Keratinocyte (primary cell): Measurements from ENCODE around the gene CDC25C.

ENCODE experiments used
- CTCF ChIP-seq, 3 experiments: IDR thresholded peaks in 1 of 3; conservative IDR thresholded peaks in 1 of 3; optimal IDR thresholded peaks in 1 of 3; 2 replicates in 2 of 3; 3 replicates in 1 of 3; pipeline versions ENCODE3 to v1.5.1; 2011; ENCODE audit warnings: low read length in 3 of 3, mild to moderate bottlenecking in 3 of 3, moderate library complexity in 2 of 3, control low read depth in 1 of 3, inconsistent platforms in 1 of 3; ENCODE audit not compliant: insufficient read depth in 2 of 3; ENCODE audit errors: extremely low read depth in 1 of 3
- EZH2 ChIP-seq: IDR thresholded peaks from one replicate; pipeline ENCODE4 v1.6.1; 2012; ENCODE audit warnings: inconsistent platforms, mild to moderate bottlenecking, low read length, moderate library complexity

- TF ChIP-seq CTCF (optimal IDR thresholded peaks at IDR 0.05 in 1 of 3, IDR thresholded peaks at IDR 0.05 in 1 of 3, conservative IDR thresholded peaks at IDR 0.05 in 1 of 3; ENCODE audit: extremely low read depth in 1 of 3, insufficient read depth in 2 of 3, low read length in 3 of 3) = no peak
- no peak for TF ChIP-seq EZH2
These were observed 38.9 kb upstream of the CDC25C start for GRCh38 chr5:138370537-138370936.
